OCI-LY1 (cell line): ENCODE data around the gene NETO2.

Source experiments
- EZH2 ChIP-seq: fragments of 200-600 bp; sonication (generic), shearing (Covaris generic); IDR thresholded peaks from 2 replicates; pipeline ENCODE4 v1.8.0; 2017; ENCODE audit warnings: borderline replicate concordance, mixed run types, mild to moderate bottlenecking, antibody characterized with exemption, low read length, moderate library complexity, mixed read lengths
- TF ChIP-seq, protein P1 (sequence below): fragments of 200-600 bp; sonication (generic), shearing (Covaris generic); IDR thresholded peaks from 2 replicates; pipeline ENCODE4 v1.5.1; 2017; ENCODE audit warnings: mild to moderate bottlenecking, antibody characterized with exemption, low read length, moderate library complexity, mixed read lengths

DNA sequence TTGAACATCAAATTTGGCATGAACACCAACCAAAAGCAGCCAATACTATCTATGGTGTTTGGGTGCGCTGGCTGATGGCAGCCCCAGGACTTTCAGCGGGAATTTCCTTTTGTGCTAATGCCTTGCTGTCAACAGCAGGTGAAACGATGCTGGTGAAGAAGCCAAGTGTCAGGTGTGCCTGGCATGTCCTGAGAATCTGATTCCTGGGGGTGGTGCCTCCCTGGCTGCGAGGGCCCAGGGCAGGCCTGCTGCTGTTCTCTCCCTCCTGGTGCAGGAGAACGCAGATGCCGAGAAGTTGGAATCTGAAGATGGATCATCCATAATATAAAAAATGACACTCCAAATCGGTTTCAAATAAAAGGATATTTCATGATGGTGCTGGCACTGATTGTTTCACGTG is 108.3 kb downstream of the NETO2 start:
- TF ChIP-seq, protein P1, sequence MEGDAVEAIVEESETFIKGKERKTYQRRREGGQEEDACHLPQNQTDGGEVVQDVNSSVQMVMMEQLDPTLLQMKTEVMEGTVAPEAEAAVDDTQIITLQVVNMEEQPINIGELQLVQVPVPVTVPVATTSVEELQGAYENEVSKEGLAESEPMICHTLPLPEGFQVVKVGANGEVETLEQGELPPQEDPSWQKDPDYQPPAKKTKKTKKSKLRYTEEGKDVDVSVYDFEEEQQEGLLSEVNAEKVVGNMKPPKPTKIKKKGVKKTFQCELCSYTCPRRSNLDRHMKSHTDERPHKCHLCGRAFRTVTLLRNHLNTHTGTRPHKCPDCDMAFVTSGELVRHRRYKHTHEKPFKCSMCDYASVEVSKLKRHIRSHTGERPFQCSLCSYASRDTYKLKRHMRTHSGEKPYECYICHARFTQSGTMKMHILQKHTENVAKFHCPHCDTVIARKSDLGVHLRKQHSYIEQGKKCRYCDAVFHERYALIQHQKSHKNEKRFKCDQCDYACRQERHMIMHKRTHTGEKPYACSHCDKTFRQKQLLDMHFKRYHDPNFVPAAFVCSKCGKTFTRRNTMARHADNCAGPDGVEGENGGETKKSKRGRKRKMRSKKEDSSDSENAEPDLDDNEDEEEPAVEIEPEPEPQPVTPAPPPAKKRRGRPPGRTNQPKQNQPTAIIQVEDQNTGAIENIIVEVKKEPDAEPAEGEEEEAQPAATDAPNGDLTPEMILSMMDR = no peak
- TF ChIP-seq EZH2 = no peak
